Bone marrow (tissue), 2 donors: ENCODE measurements around the gene CCN5.

Experiments used
- DNase-seq, 2 donors: peaks; one replicate each; lab custom pipeline; 2025; lab: John Stamatoyannopoulos, UW

Gene CCN5

GRCh38 chr20:44716309-44717106 lies 1.3 kb downstream of the CCN5 start:
- DNase-seq = no peak

GRCh38 chr20:44717986-44718385 lies 2.8 kb downstream of the CCN5 start:
- DNase-seq = no peak

GRCh38 chr20:44719841-44720240 lies 4.7 kb downstream of the CCN5 start:
- DNase-seq = no peak

DNA sequence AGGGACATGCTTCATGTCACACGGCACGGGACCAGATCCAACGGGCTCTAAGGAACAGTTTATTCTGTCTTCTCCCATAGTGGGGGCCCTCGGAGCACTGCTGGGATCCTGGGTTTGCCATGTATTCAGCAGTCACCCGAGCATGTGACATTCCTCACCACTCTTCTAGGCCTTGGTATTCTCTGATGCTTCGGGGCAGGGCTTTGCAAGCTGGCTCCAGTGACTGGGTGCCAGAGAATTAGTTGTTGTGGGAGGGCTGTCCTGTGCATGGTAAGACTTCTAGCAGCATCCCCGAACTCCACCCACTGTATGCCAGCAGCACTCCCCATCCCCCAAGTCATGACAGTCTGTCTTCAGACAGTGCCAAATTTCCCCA lies 5.4 kb downstream of the CCN5 start:
- DNase-seq = no peak

- no peak for DNase-seq
Observed at GRCh38 chr20:44720997-44721784, 6.0 kb downstream of the CCN5 start.

DNA sequence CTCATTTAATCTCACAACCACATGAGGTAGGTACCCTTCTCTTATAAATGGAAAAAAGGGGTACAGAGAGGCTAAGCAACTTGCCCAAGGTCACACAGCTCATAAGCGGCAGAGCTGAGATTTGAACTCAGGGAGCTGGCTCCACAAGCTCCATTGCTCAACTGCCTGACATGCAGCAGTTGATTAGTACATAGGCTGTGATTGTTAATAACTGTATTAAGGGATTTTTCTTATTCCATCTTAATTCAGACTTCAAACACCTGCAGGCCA lies 6.6 kb downstream of the CCN5 start:
- DNase-seq = no peak

DNA sequence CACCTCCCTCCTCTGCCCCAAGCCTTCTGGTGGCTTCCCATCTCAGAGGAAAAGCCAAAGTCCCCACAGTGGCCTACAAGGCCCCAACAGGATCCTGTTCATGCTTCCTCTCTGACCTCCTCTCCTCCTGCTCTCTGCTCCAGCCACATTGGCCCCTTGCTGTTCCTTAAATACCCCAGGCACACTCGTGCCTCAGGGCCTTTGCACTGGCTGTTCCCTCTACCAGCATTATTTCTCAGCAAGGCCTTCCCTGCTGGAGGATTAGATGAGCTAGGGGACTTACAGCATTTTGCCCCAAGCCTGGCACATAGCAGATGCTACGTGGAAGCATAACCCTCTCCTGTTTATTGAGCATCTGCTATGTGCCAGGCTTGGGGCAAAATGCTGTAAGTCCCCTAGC lies 7.8 kb downstream of the CCN5 start:
- DNase-seq = no peak

DNA sequence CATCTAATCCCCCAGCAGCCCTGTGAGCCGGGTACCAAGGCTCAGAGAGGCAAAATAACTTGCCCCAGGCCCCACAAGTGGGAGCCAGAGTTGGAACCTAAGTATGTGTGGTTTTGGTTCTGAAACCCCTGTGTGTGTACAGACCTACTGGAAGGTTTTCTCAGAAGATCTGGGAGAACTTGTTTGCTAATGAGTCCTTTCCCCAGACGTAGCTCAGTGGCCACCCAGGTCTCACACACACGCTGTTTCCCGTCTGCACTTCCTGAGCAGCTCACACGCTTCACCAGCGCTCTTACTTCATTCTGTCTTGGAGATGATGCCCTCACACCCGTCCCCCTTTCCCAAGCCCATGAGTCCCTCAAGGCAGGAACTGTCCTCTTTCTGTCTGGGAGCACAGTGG lies 8.2 kb downstream of the CCN5 start:
- peak in 1 of 2 donors; percentile 48 for DNase-seq

- no peak for DNase-seq
Observed at GRCh38 chr20:44723798-44724362, 8.7 kb downstream of the CCN5 start.

- DNase-seq = no peak
Observed at GRCh38 chr20:44724423-44725091, 9.4 kb downstream of the CCN5 start.

DNA sequence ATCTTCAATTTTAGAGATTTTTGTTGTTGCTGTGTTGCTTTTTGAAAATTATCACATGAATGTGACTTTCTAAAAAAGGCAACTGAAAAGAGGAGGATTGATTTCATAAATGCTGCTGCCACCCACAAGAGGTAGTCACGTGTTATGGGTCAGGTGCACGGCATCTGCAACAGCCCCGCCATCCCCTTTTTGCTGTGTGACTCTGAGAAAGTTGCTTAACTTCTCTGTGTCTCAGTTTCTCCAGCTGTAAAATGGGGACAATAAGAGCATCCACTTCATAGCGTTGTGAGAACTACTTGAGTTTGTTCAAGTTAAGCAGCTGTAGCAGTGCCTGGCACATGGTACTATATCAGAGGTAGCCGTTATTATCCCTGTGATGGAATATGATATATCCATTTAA lies 10.7 kb downstream of the CCN5 start:
- no peak for DNase-seq

DNA sequence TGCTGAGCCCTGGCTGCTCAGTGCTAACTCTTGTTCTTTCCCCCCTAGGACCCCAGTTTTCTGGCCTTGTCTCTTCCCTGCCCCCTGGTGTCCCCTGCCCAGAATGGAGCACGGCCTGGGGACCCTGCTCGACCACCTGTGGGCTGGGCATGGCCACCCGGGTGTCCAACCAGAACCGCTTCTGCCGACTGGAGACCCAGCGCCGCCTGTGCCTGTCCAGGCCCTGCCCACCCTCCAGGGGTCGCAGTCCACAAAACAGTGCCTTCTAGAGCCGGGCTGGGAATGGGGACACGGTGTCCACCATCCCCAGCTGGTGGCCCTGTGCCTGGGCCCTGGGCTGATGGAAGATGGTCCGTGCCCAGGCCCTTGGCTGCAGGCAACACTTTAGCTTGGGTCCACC lies 11.9 kb downstream of the CCN5 start:
- DNase-seq = no peak

GRCh38 chr20:44727651-44728050 lies 12.5 kb downstream of the CCN5 start:
- no peak for DNase-seq

DNA sequence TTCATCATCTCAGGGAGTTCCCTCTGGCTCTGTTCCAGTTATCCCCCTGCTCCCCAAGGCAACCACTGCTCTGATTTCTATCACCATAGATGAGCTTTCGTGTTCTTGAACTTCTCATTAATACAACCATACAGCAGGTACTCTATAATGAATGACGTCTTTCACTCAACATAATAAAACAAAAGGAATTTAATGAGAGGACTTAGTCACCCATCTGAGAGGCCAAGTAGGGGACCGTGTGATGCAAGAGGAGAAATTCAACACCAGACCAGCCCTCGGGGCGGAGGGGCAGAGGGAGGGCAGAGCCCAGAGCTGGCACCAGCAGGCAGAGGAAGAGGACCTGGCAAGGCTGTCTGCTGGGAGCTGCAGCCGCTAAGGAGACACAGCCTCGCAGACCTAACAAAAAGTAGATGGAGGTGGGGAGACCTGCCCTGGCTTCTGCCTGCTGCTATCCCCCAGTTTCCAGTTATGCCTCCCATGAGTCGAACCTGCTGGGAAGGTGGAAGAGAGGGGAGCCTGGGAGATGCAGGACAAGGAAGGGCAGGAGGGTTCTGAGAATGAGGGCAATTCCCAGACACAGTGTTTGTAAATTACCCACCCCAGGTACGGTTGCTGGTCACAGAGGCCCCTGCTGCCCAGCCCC lies 13.8 kb downstream of the CCN5 start:
- DNase-seq = peak; percentile 6 to 44

DNA sequence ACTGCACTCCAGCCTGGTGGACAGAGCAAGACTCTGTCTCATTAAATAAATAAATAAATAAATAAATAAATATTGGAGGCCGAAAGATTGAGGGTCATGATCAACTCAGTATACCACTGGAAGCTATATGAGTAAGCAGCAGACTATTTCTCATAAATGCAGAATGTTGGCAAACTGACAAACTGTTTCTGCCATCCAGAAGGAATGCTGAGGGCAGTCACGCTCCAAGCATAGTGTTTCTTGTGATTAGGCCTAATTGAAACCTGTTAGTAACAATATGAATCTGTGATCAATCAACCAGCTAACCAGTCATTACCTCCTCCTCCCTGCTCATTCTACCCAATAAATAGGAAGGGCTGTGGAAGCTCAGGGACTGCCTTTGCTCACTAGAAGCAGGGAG lies 15.3 kb downstream of the CCN5 start:
- DNase-seq = no peak

- DNase-seq = no peak
Observed at GRCh38 chr20:44731657-44732056, 16.5 kb downstream of the CCN5 start.

- DNase-seq = no peak
Observed at GRCh38 chr20:44732327-44732726, 17.2 kb downstream of the CCN5 start.

- peak; percentile 6 to 11 for DNase-seq
Observed at GRCh38 chr20:44733341-44734069, 18.3 kb downstream of the CCN5 start.

DNA sequence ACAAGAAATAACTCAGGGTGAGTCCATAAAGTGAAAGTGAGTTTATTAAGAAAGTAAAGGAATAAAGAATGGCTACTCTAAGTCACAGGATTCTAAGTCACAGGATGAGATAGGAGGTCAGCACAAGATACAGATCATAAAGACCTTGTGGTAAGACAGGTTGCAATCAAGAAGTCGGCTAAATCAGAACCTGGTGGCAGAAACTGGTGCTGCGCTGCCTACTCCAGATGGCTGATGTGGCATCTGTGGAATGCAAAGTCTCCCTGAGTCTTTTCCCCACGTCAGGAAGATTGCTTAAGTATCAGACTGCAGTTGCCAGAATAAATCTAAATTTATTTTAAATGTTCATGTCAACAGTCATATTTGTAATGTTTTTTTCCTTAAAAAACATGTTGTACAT lies 19.8 kb downstream of the CCN5 start:
- no peak for DNase-seq

GRCh38 chr20:44735816-44736169 lies 20.6 kb downstream of the CCN5 start:
- DNase-seq = no peak

GRCh38 chr20:44736170-44737021 lies 21.2 kb downstream of the CCN5 start:
- peak in 1 of 2 donors; percentile 74 for DNase-seq
